GM12872 (cell line): ENCODE results near the gene P2RY13.

Source experiments
- CTCF ChIP-seq: IDR thresholded peaks from 3 replicates; pipeline ENCODE4 v1.5.1; 2011; ENCODE audit warnings: low read depth, mild to moderate bottlenecking, low read length, moderate library complexity; ENCODE audit not compliant: insufficient read depth

The P2RY13 gene

GRCh38 chr3:151357463-151357850 lies 28.1 kb upstream of the P2RY13 start:
- no peak for TF ChIP-seq CTCF

- TF ChIP-seq CTCF: no peak
Measured at GRCh38 chr3:151356794-151357462, 27.6 kb upstream of the P2RY13 start.

DNA sequence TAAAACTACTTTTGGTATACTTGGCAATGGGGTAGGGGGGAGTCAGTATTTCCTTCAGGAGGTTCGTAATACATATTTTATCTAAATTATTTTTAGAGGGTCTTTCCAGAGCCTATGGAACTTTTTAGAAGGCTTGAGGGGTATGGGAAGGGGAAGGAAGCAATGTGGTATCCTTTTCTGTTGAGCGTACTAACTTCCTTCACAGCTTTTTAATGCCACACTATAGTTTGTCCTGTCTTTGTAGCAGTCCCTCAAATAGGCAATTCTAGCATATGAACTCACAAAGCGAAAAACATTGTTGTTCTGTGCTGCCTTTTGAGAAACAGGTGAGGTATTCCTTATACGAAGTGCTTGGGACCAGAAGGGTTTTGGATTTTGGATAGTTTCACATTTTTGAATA lies 22.3 kb upstream of the P2RY13 start:
- TF ChIP-seq CTCF: no peak

DNA sequence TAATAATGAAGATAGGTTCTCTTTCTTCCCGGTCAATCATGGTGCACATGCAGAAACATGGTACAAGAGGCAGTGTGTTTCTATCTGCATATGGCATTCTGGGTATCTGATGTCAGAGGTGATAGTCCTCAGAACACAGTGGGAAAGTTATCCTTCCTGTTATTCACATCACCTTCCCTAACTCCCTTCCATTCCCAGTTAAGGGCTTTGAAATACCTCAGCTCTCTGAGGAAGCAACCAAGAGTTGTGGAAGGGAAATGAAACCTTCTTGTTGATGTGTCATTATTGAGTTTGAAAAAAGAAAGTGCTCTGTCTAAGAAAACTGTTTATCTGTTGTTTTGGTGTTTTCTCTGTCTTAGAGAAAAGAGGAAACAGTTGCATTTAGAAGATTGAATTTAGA lies 21.9 kb upstream of the P2RY13 start:
- no peak for TF ChIP-seq CTCF

DNA sequence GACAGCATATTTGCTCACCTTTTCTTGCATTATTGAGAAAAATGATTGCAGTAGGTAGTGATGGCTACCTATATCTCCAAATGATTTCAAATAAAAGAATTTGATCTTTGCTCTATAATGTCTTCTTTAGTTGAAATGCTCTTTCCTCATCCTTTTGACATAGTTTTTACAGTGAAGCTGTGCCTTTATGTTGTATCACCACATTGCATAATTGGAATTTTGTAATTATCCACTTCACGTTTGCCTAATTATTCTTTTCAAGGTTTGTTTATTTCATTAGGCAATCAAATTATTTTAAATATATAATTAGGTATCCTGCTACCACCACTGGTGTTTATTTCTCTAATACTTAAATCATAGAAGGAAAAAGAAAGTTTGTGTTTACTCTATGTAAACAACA lies 21.3 kb upstream of the P2RY13 start:
- TF ChIP-seq CTCF: no peak

DNA sequence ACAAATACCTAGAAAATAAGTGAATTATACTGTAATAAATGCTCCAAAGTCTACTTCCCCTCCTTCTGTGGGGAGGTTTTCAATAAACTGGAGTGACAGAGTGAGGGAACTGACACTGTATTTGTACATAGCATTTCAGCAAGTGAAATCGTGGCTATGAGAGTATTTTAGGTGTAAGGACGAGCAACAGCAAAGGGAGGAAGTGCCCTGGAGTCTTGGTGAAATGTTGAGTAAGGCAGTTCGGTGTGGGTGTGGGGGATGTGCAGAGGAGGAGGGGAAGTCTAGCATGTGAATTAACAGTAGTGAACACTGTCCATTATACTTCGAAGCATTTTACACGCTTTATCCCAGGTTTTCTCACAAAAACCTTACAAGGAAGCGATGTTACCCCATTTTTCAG lies 18.1 kb upstream of the P2RY13 start:
- no peak for TF ChIP-seq CTCF

- TF ChIP-seq CTCF: no peak
Measured at GRCh38 chr3:151346292-151346691, 16.9 kb upstream of the P2RY13 start.
